Superior temporal gyrus (tissue), 1 donor: Measurements from ENCODE around the gene KCNIP3.
"Not testable (repeated sequence)": the region's sequence is repeated elsewhere in the genome, so short reads cannot be mapped to it uniquely, and the experiment has no call there.

ENCODE experiments used
- DNase-seq: peaks from one replicate; pipeline ENCODE4 v3.0.0-alpha.2; 2016; ENCODE audit errors: extremely low spot score

KCNIP3 gene

DNA sequence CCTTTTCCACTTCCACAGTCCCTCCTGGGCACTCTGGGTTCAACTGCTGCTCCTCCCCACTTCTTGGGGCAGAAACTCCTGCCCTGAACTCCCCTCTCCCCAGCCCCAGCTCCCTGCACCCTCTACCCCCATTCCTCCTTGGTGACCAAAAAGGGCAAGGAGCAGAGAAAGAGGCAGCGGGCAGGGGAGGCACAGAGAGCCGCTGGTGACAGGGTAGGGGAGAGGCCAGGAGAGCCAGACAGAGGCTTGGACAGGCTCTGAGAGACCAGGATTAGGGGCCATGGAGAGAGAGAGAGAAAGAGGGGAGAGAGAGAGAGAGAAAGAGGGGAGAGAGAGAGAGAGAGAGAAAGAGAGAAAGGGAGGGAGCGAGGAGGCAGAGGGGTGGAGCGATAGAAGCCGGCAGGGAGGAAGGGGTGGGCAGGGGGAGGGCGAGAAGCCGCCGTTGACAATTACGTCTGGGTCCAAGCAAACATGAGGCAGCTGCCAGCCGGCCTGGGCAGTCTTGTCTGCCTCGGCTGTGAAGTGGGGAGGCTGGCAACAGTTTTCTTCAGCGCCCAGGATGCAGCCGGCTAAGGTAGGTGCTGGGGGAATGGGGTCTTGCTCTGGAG, at the start of gene KCNIP3:
TSS of gene KCNIP3 (plus strand) at position 468 of the 608 bp plus-strand sequence. CDS start at position 560, 92 bp downstream.
- no peak for DNase-seq

GRCh38 chr2:95258271-95258670, 38.9 kb upstream of the KCNIP3 start:
- no peak for DNase-seq

DNA sequence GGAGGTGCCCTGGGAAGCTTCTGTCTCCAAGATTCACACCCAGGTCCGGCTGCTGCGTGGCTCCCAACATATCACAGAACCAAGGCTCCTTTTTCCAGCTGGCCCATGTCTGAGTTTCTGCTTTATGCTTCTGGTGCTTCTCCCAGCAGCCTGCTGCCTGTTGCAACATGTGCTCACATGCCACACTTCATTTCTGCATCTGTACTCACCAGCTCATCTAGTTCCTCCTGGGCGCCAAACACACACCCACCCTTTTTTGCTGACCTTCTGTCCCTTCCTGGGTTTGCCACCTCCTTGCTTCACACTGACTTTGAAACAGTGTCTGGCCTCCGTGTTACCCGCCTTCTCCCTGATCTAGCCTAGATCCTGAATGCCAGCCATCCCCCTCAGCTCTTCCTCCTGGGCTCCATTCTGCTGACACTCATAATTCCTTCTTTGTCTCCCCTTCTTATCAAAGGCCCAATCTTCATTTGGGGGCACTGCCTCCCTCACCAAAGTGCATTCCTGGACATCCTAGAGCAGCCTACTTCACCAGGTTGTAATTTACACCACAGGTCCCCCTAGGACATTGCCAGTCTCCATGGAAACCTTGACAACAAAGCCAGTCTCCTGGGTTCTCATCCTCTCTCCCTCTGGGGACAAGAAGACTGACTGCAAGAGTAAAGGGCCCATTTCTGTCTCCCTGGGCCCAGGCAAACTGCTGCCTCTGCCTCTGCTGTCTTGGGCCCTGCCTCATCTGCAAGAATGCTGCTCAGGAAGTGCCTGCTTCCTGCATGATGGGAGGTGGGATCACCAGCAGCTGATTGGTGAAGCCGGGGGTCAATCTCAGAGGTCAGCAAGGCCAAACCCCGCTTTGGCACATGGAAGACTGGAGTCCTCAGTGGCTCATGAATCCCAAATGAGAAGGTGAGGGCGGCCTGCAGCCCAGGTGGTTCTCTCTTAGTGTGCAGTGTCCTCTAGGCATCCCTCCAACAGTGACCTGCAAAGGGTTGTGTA, 36.8 kb upstream of the KCNIP3 start:
- no peak for DNase-seq

DNA sequence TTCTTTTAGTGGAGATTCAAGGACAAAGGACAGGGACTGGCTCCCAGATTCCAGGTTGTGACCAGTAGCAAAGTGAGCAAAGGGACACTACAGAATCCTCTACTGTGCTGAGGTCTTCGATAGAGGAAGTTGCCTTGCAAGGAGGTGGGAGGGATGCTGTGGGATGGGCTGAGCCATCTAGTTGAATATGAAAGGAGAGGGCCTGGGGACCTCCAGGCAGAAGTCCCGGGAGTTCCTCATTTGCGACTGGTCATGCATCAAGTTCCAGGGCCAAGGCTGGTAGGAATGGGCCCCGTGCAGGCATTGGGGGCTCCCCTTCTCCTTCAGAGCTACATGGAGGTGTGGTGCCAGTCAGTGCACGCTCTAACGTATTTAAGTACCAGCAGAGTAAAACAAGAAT, 35.5 kb upstream of the KCNIP3 start:
- DNase-seq, result no peak

- DNase-seq, result no peak
Observed at GRCh38 chr2:95262896-95263542, 34.1 kb upstream of the KCNIP3 start.

DNA sequence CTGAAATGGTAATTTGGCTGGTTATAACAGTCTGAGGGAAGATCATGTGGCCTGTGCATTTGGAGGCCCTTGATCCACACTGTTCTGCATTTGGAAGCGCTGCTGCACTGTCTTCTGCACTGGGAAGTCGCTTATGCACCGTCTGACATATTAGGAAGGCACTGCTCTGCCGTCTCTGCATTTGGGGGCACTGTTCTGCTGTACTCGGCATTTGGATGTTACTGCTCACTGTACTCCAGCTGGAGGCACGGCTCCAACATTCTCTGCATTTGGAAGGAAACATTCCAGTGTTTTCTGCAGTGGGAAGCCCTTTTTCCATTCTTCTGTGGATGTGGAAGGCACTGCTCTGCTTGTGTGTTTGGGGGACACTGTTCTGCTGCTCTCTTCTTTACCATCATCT, 32.5 kb upstream of the KCNIP3 start:
- peak; percentile 66 for DNase-seq

GRCh38 chr2:95265182-95265581, 32.0 kb upstream of the KCNIP3 start:
- DNase-seq, result no peak

- DNase-seq, result no peak
Observed at GRCh38 chr2:95266781-95267430, 30.2 kb upstream of the KCNIP3 start.

GRCh38 chr2:95267458-95268210, 29.5 kb upstream of the KCNIP3 start:
- no peak for DNase-seq

GRCh38 chr2:95268211-95269035, 28.7 kb upstream of the KCNIP3 start:
- DNase-seq, result no peak

DNA sequence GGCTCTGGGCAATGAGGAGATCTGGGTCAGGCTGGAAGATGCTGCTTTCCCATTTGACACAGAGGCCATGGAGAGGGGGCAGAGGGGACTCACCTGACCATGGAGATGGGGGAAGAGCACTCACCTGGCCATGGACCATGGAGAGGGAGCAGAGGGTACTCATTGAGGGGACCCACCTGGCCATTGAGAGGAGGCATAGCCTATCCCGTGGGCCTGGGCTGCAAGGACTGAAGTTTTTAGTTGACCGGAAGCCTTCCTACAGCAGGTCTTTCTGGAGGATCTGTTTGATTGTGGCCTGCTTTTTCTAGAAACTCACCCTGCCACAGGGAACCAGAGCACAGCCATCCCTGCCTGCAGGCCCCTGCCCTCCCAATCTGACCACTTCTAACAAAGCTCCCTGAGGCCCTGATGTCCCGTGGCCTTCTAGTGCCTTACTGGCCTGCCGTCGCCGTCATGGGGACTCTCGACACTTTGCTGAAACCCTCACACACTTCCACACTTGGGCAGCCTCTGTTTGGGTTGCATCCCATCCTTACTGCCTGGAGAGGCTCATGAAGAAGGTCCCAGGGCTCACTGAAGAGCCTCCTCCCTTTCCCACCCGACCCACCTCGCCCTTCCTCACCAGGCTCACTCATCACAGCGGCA, 28.0 kb upstream of the KCNIP3 start:
- no peak for DNase-seq

DNA sequence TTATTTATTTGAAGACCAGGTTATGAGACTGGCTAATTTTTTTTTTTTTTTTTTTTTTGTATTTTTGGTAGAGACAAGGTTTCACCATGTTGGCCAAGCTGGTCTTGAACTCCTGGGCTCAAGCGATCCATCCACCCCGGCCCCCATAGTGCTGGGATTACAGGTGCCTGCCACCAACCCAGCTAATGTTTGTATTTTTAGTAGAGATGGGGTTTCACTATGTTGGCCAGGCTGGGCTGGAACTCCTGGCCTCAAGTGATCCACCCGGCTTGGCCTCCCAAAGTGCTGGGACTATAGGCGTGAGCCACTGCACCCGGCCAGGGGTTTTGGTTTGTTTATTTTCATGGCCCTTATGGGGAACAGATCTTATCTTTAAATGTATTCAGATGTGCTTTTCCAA, 27.4 kb upstream of the KCNIP3 start:
- not testable (repeated sequence) for DNase-seq

DNA sequence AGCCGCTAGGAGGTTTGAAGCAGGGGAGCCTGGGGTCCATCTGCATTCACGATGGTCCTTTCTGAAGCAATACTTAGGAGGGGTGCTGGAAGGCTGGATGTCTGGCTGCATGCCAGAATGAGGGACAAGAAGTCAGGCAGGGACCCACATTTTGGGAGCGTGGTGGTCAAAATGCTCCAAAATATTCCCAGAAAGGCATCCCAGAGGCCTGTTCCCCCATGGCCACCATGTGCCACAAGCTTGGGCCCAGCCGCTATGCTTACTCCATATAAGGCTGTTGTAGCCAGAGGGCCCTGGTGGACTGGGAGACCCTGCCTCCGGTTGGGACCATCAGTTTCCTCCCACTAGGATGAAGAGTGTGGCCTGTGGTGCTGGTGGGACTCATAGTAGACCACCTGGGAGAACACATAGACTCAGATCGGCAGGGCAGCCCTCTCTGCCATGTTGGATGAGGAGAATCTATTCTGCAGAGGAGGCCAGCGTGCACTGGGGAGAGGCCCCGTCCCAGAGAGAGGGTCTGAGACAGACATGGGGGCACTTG, 26.5 kb upstream of the KCNIP3 start:
- no peak for DNase-seq

DNA sequence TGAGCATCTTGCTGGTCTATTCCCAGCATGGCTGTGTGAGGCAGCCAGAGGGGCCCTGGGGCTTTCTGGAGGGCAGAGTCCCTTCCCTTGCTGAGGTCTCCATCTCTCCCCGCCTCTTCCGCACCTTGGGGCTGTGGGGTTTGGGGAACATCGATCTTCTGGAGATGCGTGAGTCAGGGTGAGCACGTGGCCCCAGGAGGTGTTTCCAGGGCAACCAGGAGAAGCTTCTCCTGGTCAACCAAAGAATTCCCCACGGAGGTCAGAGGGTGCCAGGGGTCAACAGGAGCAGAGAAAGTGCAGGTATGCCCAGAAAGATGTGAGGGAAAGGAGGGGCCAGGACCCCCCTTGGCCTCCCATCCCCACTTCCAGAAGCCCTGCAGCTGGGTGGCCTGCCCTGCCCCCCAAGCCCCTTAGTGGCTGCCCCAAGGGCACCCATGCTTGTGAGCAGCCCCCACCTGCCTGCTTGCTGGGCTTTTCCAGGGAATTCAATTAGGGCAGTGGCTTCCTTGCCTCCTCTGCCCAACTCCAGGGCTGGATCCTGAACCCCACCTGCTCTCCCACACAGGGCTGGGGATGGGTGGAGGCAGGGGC, 25.7 kb upstream of the KCNIP3 start:
- DNase-seq, result no peak

GRCh38 chr2:95272299-95272751, 24.8 kb upstream of the KCNIP3 start:
- no peak for DNase-seq

- DNase-seq, result no peak
Observed at GRCh38 chr2:95272781-95273180, 24.4 kb upstream of the KCNIP3 start.

- no peak for DNase-seq
Observed at GRCh38 chr2:95273566-95274290, 23.4 kb upstream of the KCNIP3 start.
